OCI-LY7 (cell line): ENCODE measurements around the gene RGS19. TPM values are rescaled to one million over a fixed set of nuclear protein-coding genes. Genes with fewer than 3 reads are reported as not detected.

Experiments used
- BruUV-seq: library from RNA; stranded (reverse); fragments of 400-500 nt; replicated peaks from 2 replicates; lab custom pipeline; 2021; lab: Mats Ljungman, UMichigan
- CTCF ChIA-PET: fragments of 300-600 bp; sonication (Branson Sonifier 250); formaldehyde crosslinking; loops from one replicate; lab custom pipeline; 2022; ENCODE audit warnings: antibody characterized with exemption; ENCODE audit not compliant: unreplicated experiment; lab: Charles Lee
- POLR2A ChIA-PET: fragments of 300-600 bp; sonication (Branson Sonifier 250); formaldehyde crosslinking; loops from one replicate; lab custom pipeline; 2022; ENCODE audit warnings: antibody characterized with exemption; lab: Charles Lee
- DNase-seq: peaks from one replicate; pipeline ENCODE4 v3.0.0-alpha.2; 2015; ENCODE audit warnings: low spot score
- H2AFZ ChIP-seq: fragments of 200-600 bp; sonication (generic), shearing (Covaris generic); 2 replicates; pipeline ENCODE4 v1.6.1; 2014; ENCODE audit warnings: mild to moderate bottlenecking, antibody characterized with exemption, low read length, moderate library complexity
- H3K27ac ChIP-seq: fragments of 200-600 bp; sonication (generic); 2 replicates; pipeline ENCODE4 v1.5.1; 2014; ENCODE audit warnings: mixed run types, low read depth, mild to moderate bottlenecking, moderate library complexity, low read length, inconsistent platforms; ENCODE audit not compliant: poor library complexity, severe bottlenecking
- H3K36me3 ChIP-seq: fragments of 200-600 bp; sonication (generic); 2 replicates; pipeline ENCODE4 v1.6.1; 2014; ENCODE audit warnings: mild to moderate bottlenecking, antibody characterized with exemption, low read length, moderate library complexity, mixed read lengths; ENCODE audit not compliant: insufficient read depth
- H3K4me1 ChIP-seq: fragments of 200-600 bp; sonication (generic); 2 replicates; pipeline ENCODE4 v1.5.1; 2014; ENCODE audit warnings: mild to moderate bottlenecking, low read length; ENCODE audit not compliant: insufficient read depth, poor library complexity, severe bottlenecking
- H3K4me2 ChIP-seq: fragments of 200-600 bp; sonication (generic); 2 replicates; pipeline ENCODE4 v1.6.1; 2014; ENCODE audit warnings: mild to moderate bottlenecking, low read length
- H3K4me3 ChIP-seq: fragments of 200-600 bp; sonication (generic); 2 replicates; pipeline ENCODE4 v1.5.1; 2014; ENCODE audit warnings: mild to moderate bottlenecking, low read depth, low read length; ENCODE audit not compliant: poor library complexity, severe bottlenecking
- H3K79me2 ChIP-seq: fragments of 200-600 bp; sonication (generic); 2 replicates; pipeline ENCODE4 v1.6.1; 2016; ENCODE audit warnings: low read depth, mild to moderate bottlenecking, low read length, moderate library complexity, mixed read lengths; ENCODE audit not compliant: insufficient read depth
- H3K9me2 ChIP-seq: fragments of 200-600 bp; sonication (generic); 2 replicates; pipeline ENCODE4 v1.6.1; 2016; ENCODE audit warnings: mild to moderate bottlenecking, low read length, mixed read lengths; ENCODE audit not compliant: insufficient read depth
- H3K9me3 ChIP-seq: fragments of 200-600 bp; sonication (generic); 2 replicates; pipeline ENCODE4 v1.6.1; 2014; ENCODE audit warnings: mild to moderate bottlenecking, mixed run types, low read length, mixed read lengths
- H4K20me1 ChIP-seq: fragments of 200-600 bp; sonication (generic); 2 replicates; pipeline ENCODE4 v1.6.1; 2014; ENCODE audit warnings: mild to moderate bottlenecking, antibody characterized with exemption, low read length, moderate library complexity, mixed read lengths; ENCODE audit not compliant: insufficient read depth
- CTCF ChIP-seq: fragments of 200-600 bp; sonication (generic); conservative IDR thresholded peaks from 2 replicates; pipeline ENCODE4 v1.5.1; 2014; ENCODE audit warnings: mild to moderate bottlenecking, antibody characterized with exemption, low read length, moderate library complexity, mixed read lengths
- EZH2phosphoT487 ChIP-seq: fragments of 200-600 bp; sonication (generic); IDR thresholded peaks from 2 replicates; pipeline ENCODE4 v1.6.1; 2018; ENCODE audit warnings: low read depth, borderline replicate concordance, mild to moderate bottlenecking, mixed run types, antibody characterized with exemption, low read length, moderate library complexity, mixed read lengths
- intact Hi-C: fragments of 100-400 bp; cut with micrococcal nuclease; formaldehyde crosslinking; loops from one replicate; pipeline ENCODE4 v1.10.0; 2022; ENCODE audit not compliant: unreplicated experiment
- total RNA-seq, 2 experiments: library from RNA; depleted of rRNA in 1 of 2; stranded (reverse); fragments of >200 nt in 1 of 2; shearing (Covaris generic) in 1 of 2; gene quantifications; 2 replicates each; pipeline ENCODE4 v1.2.3, GENCODE V29; 2014 to 2022

The RGS19 gene
- total RNA-seq, 2 experiments from 2014 or later = 69.4 to 106 TPM

GRCh38 chr20:64055893-64056638 lies 23.3 kb downstream of the RGS19 start:
- no peak for DNase-seq
- H2AFZ ChIP-seq = no peak overlapping the region
- ChIA-PET POLR2A (no interaction called here), CTCF (no interaction called here)
- no peak overlapping the region for H3K4me3 ChIP-seq
- H3K27ac ChIP-seq = no peak overlapping the region
- BruUV-seq = no TSS peak
- H3K4me2 ChIP-seq = no peak overlapping the region
- peaks cover 14% of the 10 kb centered on the region for H3K4me1 ChIP-seq
- H3K36me3 ChIP-seq = no peaks in the 10 kb centered on the region
- no peaks in the 10 kb centered on the region for H3K9me2 ChIP-seq
- TF ChIP-seq EZH2phosphoT487 = no peak
- no peak for TF ChIP-seq CTCF
- H3K79me2 ChIP-seq = no peaks in the 10 kb centered on the region
- intact Hi-C loops = no loop called here
- no peaks in the 10 kb centered on the region for H3K9me3 ChIP-seq
- no peaks in the 10 kb centered on the region for H4K20me1 ChIP-seq

GRCh38 chr20:64055396-64055892 lies 23.9 kb downstream of the RGS19 start:
- ChIA-PET POLR2A (no interaction called here), CTCF (no interaction called here)
- Histone ChIP-seq H4K20me1 (no peaks in the 10 kb centered on the region), H3K27ac (no peak overlapping the region), H3K4me2 (no peak overlapping the region), H3K4me1 (peaks cover 14% of the 10 kb centered on the region), H3K9me3 (no peaks in the 10 kb centered on the region), H3K9me2 (no peaks in the 10 kb centered on the region), H3K4me3 (no peak overlapping the region), H3K36me3 (no peaks in the 10 kb centered on the region), H3K79me2 (no peaks in the 10 kb centered on the region), H2AFZ (no peak overlapping the region)
- no TSS peak for BruUV-seq
- intact Hi-C loops = no loop called here
- no peak for TF ChIP-seq EZH2phosphoT487
- TF ChIP-seq CTCF = no peak
- DNase-seq = no peak
